ENCODE measurements around the gene HIRIP3. TPM values are rescaled to one million over a fixed set of nuclear protein-coding genes. Genes with fewer than 3 reads are reported as not detected.

HIRIP3 gene
- polyA plus RNA-seq, 3 donors: 3.3 to 4.8 (median 3.7) TPM

DNA sequence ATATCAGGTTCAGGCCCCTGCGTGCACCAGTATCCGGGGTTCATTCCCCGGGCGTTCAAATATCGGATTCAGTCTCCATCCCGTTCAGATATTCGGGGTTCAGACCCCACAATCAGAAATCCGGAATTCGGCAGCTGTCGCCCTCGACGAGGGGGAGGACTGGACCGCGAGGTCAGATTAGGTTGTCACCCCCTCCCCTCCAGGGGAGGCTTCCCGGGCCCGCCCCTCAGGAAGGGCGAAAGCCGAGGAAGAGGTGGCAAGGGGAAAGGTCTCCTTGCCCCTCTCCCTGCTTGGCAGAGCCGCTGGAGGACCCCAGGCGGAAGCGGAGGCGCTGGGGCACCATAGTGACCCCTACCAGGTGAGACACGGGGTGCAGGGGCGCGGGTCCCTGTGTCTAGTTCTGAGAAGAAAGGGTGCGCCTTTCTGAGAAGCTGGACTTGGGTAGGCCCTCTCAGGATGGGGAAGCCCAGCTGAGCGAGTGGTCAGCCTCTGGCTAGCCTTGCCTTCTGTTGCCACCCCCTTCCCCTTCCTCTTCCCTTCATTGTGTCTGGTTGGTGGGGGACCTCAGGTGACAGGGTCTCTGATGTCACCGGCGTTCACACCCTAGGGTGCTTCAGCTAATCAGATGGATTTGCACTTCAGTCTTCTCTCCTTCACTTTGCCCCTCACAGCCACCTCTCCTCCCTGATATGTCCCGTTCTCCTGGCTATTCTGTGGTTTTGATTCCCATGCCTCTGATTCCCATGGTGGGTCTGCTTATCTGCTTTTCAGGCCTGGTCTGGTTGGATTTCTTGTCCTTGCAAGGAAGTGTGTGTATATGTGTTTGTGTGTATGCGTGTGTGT lies 20.9 kb downstream of the HIRIP3 start:
- peak overlapping the region; percentile 100 for H3K4me2 ChIP-seq (replicated peaks; ENCODE audit: extremely low read depth, low read length, poor library complexity, severe bottlenecking)
- peaks cover 38% of the 10 kb centered on the region for H3K4me1 Mint-ChIP-seq
- peaks cover 0 to 5% (median 2%) of the 10 kb centered on the region in 3 donors for H3K27me3 Mint-ChIP-seq (ENCODE audit: low read depth in 3 of 3)

More for the DNA sequence above, 20.9 kb downstream of the HIRIP3 start:
- Histone ChIP-seq H2AFZ (ENCODE audit: insufficient read depth, low read depth, low read length, poor library complexity, severe bottlenecking) (peak overlapping the region; percentile 98), H3K9ac (ENCODE audit: insufficient read depth, low read length, poor library complexity, severe bottlenecking) (peak overlapping the region; percentile 83), H3K36me3 (replicated peaks in 1 of 2; ENCODE audit: control insufficient read depth in 1 of 2, insufficient read depth in 2 of 2, low read length in 2 of 2) (peaks cover 34 to 46% of the 10 kb centered on the region in 2 donors), H3K79me2 (ENCODE audit: insufficient read depth, low read length) (peaks cover 46% of the 10 kb centered on the region), H3K9me3 (replicated peaks in 1 of 2; ENCODE audit: control insufficient read depth in 1 of 2, insufficient read depth in 1 of 2, low read length in 2 of 2) (no peaks in the 10 kb centered on the region), H3K4me1 (ENCODE audit: control insufficient read depth in 1 of 2, insufficient read depth in 2 of 2, low read length in 2 of 2) (peaks cover 31 to 43% of the 10 kb centered on the region in 2 donors), H3K27me3 (ENCODE audit: control insufficient read depth in 2 of 2, insufficient read depth in 2 of 2, low read length in 2 of 2) (no peaks in the 10 kb centered on the region), H4K20me1 (ENCODE audit: insufficient read depth, low read length) (peaks cover 47% of the 10 kb centered on the region), H3K27ac (ENCODE audit: low read depth in 1 of 2, low read length in 2 of 2) (peak overlapping the region; percentile 63 to 77), H3K4me3 (replicated peaks in 1 of 3; ENCODE audit: low read depth in 2 of 3, low read length in 3 of 3) (peak overlapping the region; percentile 79 to 100 (median 98))
- peak; percentile 64 to 75 (median 66) for DNase-seq
- H3K36me3 Mint-ChIP-seq: peaks cover 34 to 56% of the 10 kb centered on the region in 2 donors
- TF ChIP-seq, protein P1, sequence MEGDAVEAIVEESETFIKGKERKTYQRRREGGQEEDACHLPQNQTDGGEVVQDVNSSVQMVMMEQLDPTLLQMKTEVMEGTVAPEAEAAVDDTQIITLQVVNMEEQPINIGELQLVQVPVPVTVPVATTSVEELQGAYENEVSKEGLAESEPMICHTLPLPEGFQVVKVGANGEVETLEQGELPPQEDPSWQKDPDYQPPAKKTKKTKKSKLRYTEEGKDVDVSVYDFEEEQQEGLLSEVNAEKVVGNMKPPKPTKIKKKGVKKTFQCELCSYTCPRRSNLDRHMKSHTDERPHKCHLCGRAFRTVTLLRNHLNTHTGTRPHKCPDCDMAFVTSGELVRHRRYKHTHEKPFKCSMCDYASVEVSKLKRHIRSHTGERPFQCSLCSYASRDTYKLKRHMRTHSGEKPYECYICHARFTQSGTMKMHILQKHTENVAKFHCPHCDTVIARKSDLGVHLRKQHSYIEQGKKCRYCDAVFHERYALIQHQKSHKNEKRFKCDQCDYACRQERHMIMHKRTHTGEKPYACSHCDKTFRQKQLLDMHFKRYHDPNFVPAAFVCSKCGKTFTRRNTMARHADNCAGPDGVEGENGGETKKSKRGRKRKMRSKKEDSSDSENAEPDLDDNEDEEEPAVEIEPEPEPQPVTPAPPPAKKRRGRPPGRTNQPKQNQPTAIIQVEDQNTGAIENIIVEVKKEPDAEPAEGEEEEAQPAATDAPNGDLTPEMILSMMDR (IDR thresholded peaks at IDR 0.05): no peak
- intact Hi-C loops (cut with micrococcal nuclease): loop anchor here (1.0 to 10.0 kb wide), 2 partner anchors 22 to 110 kb away; partner anchors contain the start of genes CDIPT (in 1 of the 2) and INO80E (in 1 of the 2)
- H3K4me3 Mint-ChIP-seq: peak overlapping the region; percentile 91 to 94
- H3K27ac Mint-ChIP-seq: peak overlapping the region; percentile 82 to 96 (median 93)
- H3K9me3 Mint-ChIP-seq: peaks cover 0 to 5% (median 2%) of the 10 kb centered on the region in 7 donors
- 0% methylated on average over 10 of the region's 31 CpGs for WGBS (ENCODE audit: insufficient coverage)
